ENCODE measurements around the gene MRTFA.

The MRTFA gene

DNA sequence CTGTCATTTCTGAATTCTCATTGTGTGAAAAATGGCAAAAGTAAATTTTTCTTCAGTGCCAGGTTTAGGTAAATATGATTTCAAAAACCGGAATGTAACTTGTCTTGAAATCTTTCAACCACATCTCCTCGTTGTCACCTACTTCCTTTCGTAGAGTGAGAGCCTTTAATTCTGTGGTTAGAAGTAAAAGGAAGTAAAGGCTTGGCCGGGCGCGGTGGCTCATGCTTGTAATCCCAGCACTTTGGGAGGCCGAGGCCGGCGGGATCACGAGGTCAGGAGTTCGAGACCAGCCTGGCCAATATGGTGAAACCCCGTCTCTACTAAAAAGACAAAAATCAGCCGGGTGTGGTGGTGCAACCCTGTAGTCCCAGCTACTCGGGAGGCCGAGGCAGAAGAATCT lies 236.4 kb downstream of the MRTFA start:
- H3K27ac ChIP-seq (replicated peaks; ENCODE audit: low read length), result no peak overlapping the region

DNA sequence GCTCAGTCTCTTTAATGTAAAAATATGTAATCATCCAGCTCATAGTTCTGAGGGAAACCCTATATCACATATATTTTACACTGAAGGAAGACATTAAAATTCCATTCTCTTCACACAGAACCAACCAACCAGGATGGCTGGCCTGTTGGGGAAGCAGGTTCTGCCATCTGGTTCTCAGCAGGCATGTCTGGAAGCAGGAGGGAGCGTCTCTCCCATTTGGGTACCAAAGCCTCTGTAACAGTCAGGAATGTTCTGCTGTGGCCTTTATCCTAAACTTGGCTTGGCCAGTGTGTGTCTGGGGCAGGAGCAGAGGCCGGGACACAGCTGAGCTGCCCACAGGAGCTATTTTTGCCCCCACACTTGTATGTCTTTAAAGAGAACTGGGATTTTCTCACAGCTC lies 236.9 kb downstream of the MRTFA start:
- no peak overlapping the region for H3K14ac ChIP-seq (ENCODE audit: low read length)
- peaks cover 6 to 8% of the 10 kb centered on the region in 2 donors for H3K4me1 ChIP-seq (ENCODE audit: control insufficient read depth in 2 of 2, insufficient read depth in 1 of 2, low read depth in 1 of 2, low read length in 2 of 2)
- H3K9me3 ChIP-seq (replicated peaks in 1 of 2; ENCODE audit: control insufficient read depth in 2 of 2, insufficient read depth in 1 of 2, low read depth in 1 of 2, low read length in 2 of 2), result no peaks in the 10 kb centered on the region
- H3K79me1 ChIP-seq (ENCODE audit: low read depth, low read length), result no peaks in the 10 kb centered on the region
- H3K27me3 ChIP-seq (ENCODE audit: control insufficient read depth in 3 of 3, insufficient read depth in 3 of 3, low read depth in 1 of 3, low read length in 3 of 3), result no peaks in the 10 kb centered on the region
- no peak overlapping the region for H3K9ac ChIP-seq (ENCODE audit: low read depth, low read length, poor library complexity)
- H4K91ac ChIP-seq (ENCODE audit: low read depth, low read length, poor library complexity), result no peak overlapping the region
- no peak overlapping the region for H2BK15ac ChIP-seq (ENCODE audit: low read length)
- peak overlapping the region; percentile 27 for H3K18ac ChIP-seq (ENCODE audit: low read length)
- no peak overlapping the region for H3K4ac ChIP-seq (ENCODE audit: low read length)
- no peak overlapping the region for H2BK12ac ChIP-seq (ENCODE audit: low read length)
- H3K27ac ChIP-seq (replicated peaks; ENCODE audit: low read length), result no peak overlapping the region
- WGBS, 2 donors (ENCODE audit: extremely low coverage in 2 of 2, insufficient read length in 2 of 2, insufficient replicate concordance in 1 of 2), result no CpG with 5 or more reads among the region's 2 CpGs
- no peak overlapping the region for H2BK5ac ChIP-seq (ENCODE audit: low read length)
- no peak overlapping the region for H2AK5ac ChIP-seq (ENCODE audit: low read depth, low read length)
- H4K8ac ChIP-seq (ENCODE audit: low read depth, low read length), result no peak overlapping the region
- no peak for DNase-seq (ENCODE audit: low spot score)
- H3K4me3 ChIP-seq (ENCODE audit: low read length in 2 of 2), result no peak overlapping the region
- H2AFZ ChIP-seq (ENCODE audit: low read length), result no peak overlapping the region
- H2BK120ac ChIP-seq (ENCODE audit: low read depth, low read length), result no peak overlapping the region
- H3K36me3 ChIP-seq (replicated peaks in 1 of 2; ENCODE audit: control insufficient read depth in 2 of 2, insufficient read depth in 2 of 2, low read length in 2 of 2), result peaks cover 14 to 40% of the 10 kb centered on the region in 2 donors
- H3K23ac ChIP-seq (ENCODE audit: low read depth, low read length, poor library complexity), result no peak overlapping the region
- H3K4me2 ChIP-seq (ENCODE audit: insufficient read depth, low read length, poor library complexity, severe bottlenecking), result no peak overlapping the region

More for the DNA sequence above, 236.4 kb downstream of the MRTFA start:
- H3K4ac ChIP-seq (ENCODE audit: low read length), result no peak overlapping the region
- H3K36me3 ChIP-seq (replicated peaks in 1 of 2; ENCODE audit: control insufficient read depth in 2 of 2, insufficient read depth in 2 of 2, low read length in 2 of 2), result peaks cover 14 to 45% of the 10 kb centered on the region in 2 donors
- H2BK15ac ChIP-seq (ENCODE audit: low read length), result no peak overlapping the region
- no peak overlapping the region for H2AK5ac ChIP-seq (ENCODE audit: low read depth, low read length)
- no peak for DNase-seq (ENCODE audit: low spot score)
- H3K79me1 ChIP-seq (ENCODE audit: low read depth, low read length), result no peaks in the 10 kb centered on the region
- H3K9ac ChIP-seq (ENCODE audit: low read depth, low read length, poor library complexity), result no peak overlapping the region
- no peak overlapping the region for H3K14ac ChIP-seq (ENCODE audit: low read length)
- no peaks in the 10 kb centered on the region for H3K9me3 ChIP-seq (replicated peaks in 1 of 2; ENCODE audit: control insufficient read depth in 2 of 2, insufficient read depth in 1 of 2, low read depth in 1 of 2, low read length in 2 of 2)
- H3K18ac ChIP-seq (ENCODE audit: low read length), result no peak overlapping the region
- no peak overlapping the region for H4K8ac ChIP-seq (ENCODE audit: low read depth, low read length)
- no peak overlapping the region for H3K4me2 ChIP-seq (ENCODE audit: insufficient read depth, low read length, poor library complexity, severe bottlenecking)
- H2AFZ ChIP-seq (ENCODE audit: low read length), result no peak overlapping the region
- no peak overlapping the region for H2BK5ac ChIP-seq (ENCODE audit: low read length)
- H2BK120ac ChIP-seq (ENCODE audit: low read depth, low read length), result no peak overlapping the region
- H3K23ac ChIP-seq (ENCODE audit: low read depth, low read length, poor library complexity), result no peak overlapping the region
- no peaks in the 10 kb centered on the region for H3K27me3 ChIP-seq (ENCODE audit: control insufficient read depth in 3 of 3, insufficient read depth in 3 of 3, low read depth in 1 of 3, low read length in 3 of 3)
- WGBS, 2 donors (ENCODE audit: extremely low coverage in 2 of 2, insufficient read length in 2 of 2, insufficient replicate concordance in 1 of 2), result no CpG with 5 or more reads among the region's 15 CpGs
- H3K4me3 ChIP-seq (ENCODE audit: low read length in 2 of 2), result no peak overlapping the region
- peaks cover 6 to 8% of the 10 kb centered on the region in 2 donors for H3K4me1 ChIP-seq (ENCODE audit: control insufficient read depth in 2 of 2, insufficient read depth in 1 of 2, low read depth in 1 of 2, low read length in 2 of 2)
- H4K91ac ChIP-seq (ENCODE audit: low read depth, low read length, poor library complexity), result no peak overlapping the region
- H2BK12ac ChIP-seq (ENCODE audit: low read length), result no peak overlapping the region

DNA sequence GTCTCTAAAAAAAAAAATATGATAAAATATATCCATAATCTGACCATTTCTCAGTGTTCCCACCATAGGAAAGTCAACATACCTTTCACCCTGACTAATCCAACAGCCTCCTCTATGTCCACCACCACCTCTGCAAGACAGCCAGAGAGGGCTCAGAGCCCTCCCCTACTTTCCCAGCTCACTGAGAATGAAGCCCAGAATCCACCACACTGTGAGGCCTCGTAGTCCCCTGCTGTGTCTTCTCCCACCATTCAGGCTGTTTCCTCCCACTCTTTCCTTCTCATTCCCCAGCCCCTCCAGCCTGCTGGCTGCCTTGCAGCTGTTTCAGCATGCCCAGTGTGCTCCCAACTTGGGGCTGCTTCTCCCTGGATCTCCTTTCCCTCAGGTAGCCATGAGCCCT lies 239.1 kb downstream of the MRTFA start:
- Histone ChIP-seq H2AFZ (ENCODE audit: low read length) (no peak overlapping the region), H3K18ac (ENCODE audit: low read length) (peak overlapping the region; percentile 11), H2AK5ac (ENCODE audit: low read depth, low read length) (no peak overlapping the region), H3K4ac (ENCODE audit: low read length) (no peak overlapping the region), H2BK12ac (ENCODE audit: low read length) (no peak overlapping the region), H4K8ac (ENCODE audit: low read depth, low read length) (no peak overlapping the region), H3K9me3 (replicated peaks in 1 of 2; ENCODE audit: control insufficient read depth in 2 of 2, insufficient read depth in 1 of 2, low read depth in 1 of 2, low read length in 2 of 2) (no peaks in the 10 kb centered on the region), H3K23ac (ENCODE audit: low read depth, low read length, poor library complexity) (no peak overlapping the region), H3K27me3 (ENCODE audit: control insufficient read depth in 3 of 3, insufficient read depth in 3 of 3, low read depth in 1 of 3, low read length in 3 of 3) (no peaks in the 10 kb centered on the region), H2BK120ac (ENCODE audit: low read depth, low read length) (no peak overlapping the region), H3K4me3 (ENCODE audit: low read length in 2 of 2) (no peak overlapping the region), H3K79me1 (ENCODE audit: low read depth, low read length) (no peaks in the 10 kb centered on the region), H3K4me2 (ENCODE audit: insufficient read depth, low read length, poor library complexity, severe bottlenecking) (no peak overlapping the region), H3K36me3 (replicated peaks in 1 of 2; ENCODE audit: control insufficient read depth in 2 of 2, insufficient read depth in 2 of 2, low read length in 2 of 2) (peaks cover 12 to 18% of the 10 kb centered on the region in 2 donors), H3K14ac (ENCODE audit: low read length) (peak overlapping the region; percentile 94), H2BK15ac (ENCODE audit: low read length) (no peak overlapping the region), H2BK5ac (ENCODE audit: low read length) (no peak overlapping the region), H3K4me1 (ENCODE audit: control insufficient read depth in 2 of 2, insufficient read depth in 1 of 2, low read depth in 1 of 2, low read length in 2 of 2) (peaks cover 6 to 8% of the 10 kb centered on the region in 2 donors), H3K9ac (ENCODE audit: low read depth, low read length, poor library complexity) (no peak overlapping the region), H3K27ac (replicated peaks; ENCODE audit: low read length) (no peak overlapping the region), H4K91ac (ENCODE audit: low read depth, low read length, poor library complexity) (no peak overlapping the region)
- no peak for DNase-seq (ENCODE audit: low spot score)
- no CpG with 5 or more reads among the region's 1 CpG for WGBS, 2 donors (ENCODE audit: extremely low coverage in 2 of 2, insufficient read length in 2 of 2, insufficient replicate concordance in 1 of 2)

DNA sequence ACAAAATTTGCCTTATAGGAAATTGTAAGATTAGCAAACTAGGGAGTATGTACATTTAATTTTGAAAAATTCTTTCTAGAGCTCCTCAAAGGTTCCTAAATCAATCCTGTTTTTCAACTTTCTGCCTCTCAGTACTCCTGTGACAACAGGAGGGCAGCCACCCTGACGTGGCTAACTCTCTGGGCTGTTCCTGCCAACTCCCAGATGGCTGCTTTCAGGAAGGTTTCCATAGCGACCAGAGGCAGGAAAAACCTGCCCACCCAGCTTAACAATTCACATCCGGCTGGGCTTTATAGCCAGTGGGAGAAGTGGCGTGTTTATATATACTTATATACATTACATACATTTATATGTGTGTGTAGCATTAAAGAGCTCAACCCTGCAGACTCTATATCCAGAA lies 239.6 kb downstream of the MRTFA start:
- no peak overlapping the region for H3K23ac ChIP-seq (ENCODE audit: low read depth, low read length, poor library complexity)
- H4K8ac ChIP-seq (ENCODE audit: low read depth, low read length), result no peak overlapping the region
- H4K91ac ChIP-seq (ENCODE audit: low read depth, low read length, poor library complexity), result no peak overlapping the region
- H3K9ac ChIP-seq (ENCODE audit: low read depth, low read length, poor library complexity), result no peak overlapping the region
- no peaks in the 10 kb centered on the region for H3K27me3 ChIP-seq (ENCODE audit: control insufficient read depth in 3 of 3, insufficient read depth in 3 of 3, low read depth in 1 of 3, low read length in 3 of 3)
- H2AK5ac ChIP-seq (ENCODE audit: low read depth, low read length), result no peak overlapping the region
- no CpG with 5 or more reads among the region's 4 CpGs for WGBS, 2 donors (ENCODE audit: extremely low coverage in 2 of 2, insufficient read length in 2 of 2, insufficient replicate concordance in 1 of 2)
- DNase-seq (ENCODE audit: low spot score), result peak; percentile 12
- H2BK15ac ChIP-seq (ENCODE audit: low read length), result no peak overlapping the region
- H3K4me3 ChIP-seq (ENCODE audit: low read length in 2 of 2), result no peak overlapping the region
- H2BK5ac ChIP-seq (ENCODE audit: low read length), result no peak overlapping the region
- no peak overlapping the region for H3K27ac ChIP-seq (replicated peaks; ENCODE audit: low read length)
- H2BK12ac ChIP-seq (ENCODE audit: low read length), result no peak overlapping the region
- H2BK120ac ChIP-seq (ENCODE audit: low read depth, low read length), result no peak overlapping the region
- peaks cover 8 to 13% of the 10 kb centered on the region in 2 donors for H3K36me3 ChIP-seq (replicated peaks in 1 of 2; ENCODE audit: control insufficient read depth in 2 of 2, insufficient read depth in 2 of 2, low read length in 2 of 2)
- no peak overlapping the region for H3K18ac ChIP-seq (ENCODE audit: low read length)
- H3K14ac ChIP-seq (ENCODE audit: low read length), result no peak overlapping the region
- H3K79me1 ChIP-seq (ENCODE audit: low read depth, low read length), result no peaks in the 10 kb centered on the region
- H3K4ac ChIP-seq (ENCODE audit: low read length), result no peak overlapping the region
- peaks cover 6 to 8% of the 10 kb centered on the region in 2 donors for H3K4me1 ChIP-seq (ENCODE audit: control insufficient read depth in 2 of 2, insufficient read depth in 1 of 2, low read depth in 1 of 2, low read length in 2 of 2)
- no peak overlapping the region for H2AFZ ChIP-seq (ENCODE audit: low read length)
- H3K9me3 ChIP-seq (replicated peaks in 1 of 2; ENCODE audit: control insufficient read depth in 2 of 2, insufficient read depth in 1 of 2, low read depth in 1 of 2, low read length in 2 of 2), result no peaks in the 10 kb centered on the region
- no peak overlapping the region for H3K4me2 ChIP-seq (ENCODE audit: insufficient read depth, low read length, poor library complexity, severe bottlenecking)
